ENCODE measurements around the gene GALM.

The GALM gene

GRCh38 chr2:38771632-38772031 lies 105.7 kb downstream of the GALM start:
- DNase-seq (ENCODE audit: low spot score), result no peak

- DNase-seq (ENCODE audit: low spot score), result no peak
These were observed 109.4 kb downstream of the GALM start for GRCh38 chr2:38775097-38775920.

GRCh38 chr2:38775921-38776225 lies 110.0 kb downstream of the GALM start:
- DNase-seq (ENCODE audit: low spot score), result no peak

GRCh38 chr2:38776531-38776930 lies 110.6 kb downstream of the GALM start:
- no peak for DNase-seq (ENCODE audit: low spot score)

- peak; percentile 23 for DNase-seq (ENCODE audit: low spot score)
These were observed 112.8 kb downstream of the GALM start for GRCh38 chr2:38778687-38779082.

- no peak for DNase-seq (ENCODE audit: low spot score)
These were observed 117.7 kb downstream of the GALM start for GRCh38 chr2:38783586-38783985.
